Activated T-helper 9 cell treated with anti-CD3 and anti-CD28 coated beads, Interleukin-2, amount 50 U/mL, for 16 hours (primary cell): ENCODE measurements around the gene TMEM191C.
"Not testable (repeated sequence)": the region's sequence is repeated elsewhere in the genome, so short reads cannot be mapped to it uniquely, and the experiment has no call there.

ENCODE experiments used
- DNase-seq: peaks from one replicate; pipeline ENCODE4 v3.0.0-alpha.2; 2020; ENCODE audit warnings: low read depth

The TMEM191C gene

GRCh38 chr22:21467337-21468193, at the start of gene TMEM191C:
Gene TMEM191C (plus strand): TSS chr22:21467387. CDS start chr22:21467460, 73 bp downstream.
- not testable (repeated sequence) for DNase-seq

- not testable (repeated sequence) for DNase-seq
These were observed 49.3 kb upstream of the TMEM191C start for GRCh38 chr22:21417853-21418252.

- DNase-seq: not testable (repeated sequence)
These were observed 48.1 kb upstream of the TMEM191C start for GRCh38 chr22:21418974-21419638.

- DNase-seq: not testable (repeated sequence)
These were observed 46.9 kb upstream of the TMEM191C start for GRCh38 chr22:21420180-21420763.

- DNase-seq: not testable (repeated sequence)
These were observed 43.0 kb upstream of the TMEM191C start for GRCh38 chr22:21424084-21424709.

GRCh38 chr22:21434378-21435233, 32.6 kb upstream of the TMEM191C start:
- DNase-seq: not testable (repeated sequence)

GRCh38 chr22:21435998-21436810, 31.0 kb upstream of the TMEM191C start:
- not testable (repeated sequence) for DNase-seq

- not testable (repeated sequence) for DNase-seq
These were observed 29.2 kb upstream of the TMEM191C start for GRCh38 chr22:21438013-21438412.

GRCh38 chr22:21440018-21440636, 27.1 kb upstream of the TMEM191C start:
- DNase-seq: not testable (repeated sequence)

GRCh38 chr22:21440676-21441075, 26.5 kb upstream of the TMEM191C start:
- DNase-seq: not testable (repeated sequence)

GRCh38 chr22:21441170-21441569, 26.0 kb upstream of the TMEM191C start:
- not testable (repeated sequence) for DNase-seq

- DNase-seq: not testable (repeated sequence)
These were observed 25.1 kb upstream of the TMEM191C start for GRCh38 chr22:21442123-21442522.

GRCh38 chr22:21442646-21443045, 24.5 kb upstream of the TMEM191C start:
- not testable (repeated sequence) for DNase-seq

GRCh38 chr22:21443057-21443734, 24.0 kb upstream of the TMEM191C start:
- DNase-seq: no peak

- no peak for DNase-seq
These were observed 23.3 kb upstream of the TMEM191C start for GRCh38 chr22:21443735-21444421.

GRCh38 chr22:21444701-21445436, 22.3 kb upstream of the TMEM191C start:
- DNase-seq: no peak

- no peak for DNase-seq
These were observed 21.6 kb upstream of the TMEM191C start for GRCh38 chr22:21445437-21446127.
